ENCODE measurements around the gene SETD7. TPM values are rescaled to one million over a fixed set of nuclear protein-coding genes. Genes with fewer than 3 reads are reported as not detected.

Gene SETD7
- total RNA-seq, 4 donors from 2014 or later = 23.4 to 50.7 (median 39.6) TPM

- Histone ChIP-seq H3K27ac (no peak overlapping the region), H3K27me3 (no peaks in the 10 kb centered on the region), H3K4me1 (peaks cover 0 to 4% (median 0%) of the 10 kb centered on the region in 3 donors), H3K4me3 (no peak overlapping the region), H3K9me3 (no peaks in the 10 kb centered on the region), H3K36me3 (peaks cover 0 to 3% (median 0%) of the 10 kb centered on the region in 3 donors)
- intact Hi-C loops (cut with DNase I) = no loop called here
- TF ChIP-seq POLR2A (IDR thresholded peaks at IDR 0.05) = no peak
- TF ChIP-seq CTCF (IDR thresholded peaks at IDR 0.05) = no peak
- DNase-seq = no peak
- 64 to 90% methylated on average over 4 of the region's 4 CpGs for WGBS, 2 donors
Measured at GRCh38 chr4:139499186-139499585, 56.8 kb downstream of the SETD7 start.

DNA sequence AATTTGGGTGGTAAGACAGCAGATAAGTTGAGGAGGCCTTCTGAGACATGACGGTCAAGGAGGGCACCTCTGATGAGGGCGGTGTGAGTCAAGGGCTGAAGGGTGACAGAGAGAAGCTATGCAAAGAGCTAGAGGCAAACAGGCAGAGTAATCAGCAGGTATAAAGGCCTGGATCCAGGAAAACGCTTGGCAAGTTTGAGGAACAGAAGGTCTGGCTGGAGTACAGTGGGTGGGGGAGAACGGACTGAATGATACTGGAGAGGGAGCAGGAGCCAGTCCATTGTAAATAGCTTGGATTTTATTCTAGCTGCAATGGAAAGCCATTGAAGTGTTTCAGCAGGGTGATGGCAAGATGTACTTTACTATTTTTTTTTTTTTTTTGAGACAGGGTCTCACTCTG is 62.8 kb downstream of the SETD7 start:
- intact Hi-C loops (cut with DNase I) = no loop called here
- H3K27ac ChIP-seq = no peak overlapping the region
- no peak overlapping the region for H3K4me3 ChIP-seq
- WGBS, 2 donors = 72 to 84% methylated on average over 4 of the region's 4 CpGs
- H3K36me3 ChIP-seq = no peaks in the 10 kb centered on the region
- no peak for DNase-seq
- no peaks in the 10 kb centered on the region for H3K9me3 ChIP-seq
- peaks cover 0 to 3% (median 0%) of the 10 kb centered on the region in 3 donors for H3K4me1 ChIP-seq
- TF ChIP-seq POLR2A (IDR thresholded peaks at IDR 0.05) (no peak), CTCF (IDR thresholded peaks at IDR 0.05) (no peak)
- no peaks in the 10 kb centered on the region for H3K27me3 ChIP-seq

GRCh38 chr4:139492429-139492828 is 63.6 kb downstream of the SETD7 start:
- intact Hi-C loops (cut with DNase I) = no loop called here
- Histone ChIP-seq H3K36me3 (no peaks in the 10 kb centered on the region), H3K4me1 (no peaks in the 10 kb centered on the region), H3K9me3 (no peaks in the 10 kb centered on the region), H3K27me3 (no peaks in the 10 kb centered on the region), H3K4me3 (no peak overlapping the region), H3K27ac (no peak overlapping the region)
- TF ChIP-seq CTCF (IDR thresholded peaks at IDR 0.05) (no peak), POLR2A (IDR thresholded peaks at IDR 0.05) (no peak)
- no peak for DNase-seq
- 87 to 98% methylated on average over 2 of the region's 2 CpGs for WGBS, 2 donors

DNA sequence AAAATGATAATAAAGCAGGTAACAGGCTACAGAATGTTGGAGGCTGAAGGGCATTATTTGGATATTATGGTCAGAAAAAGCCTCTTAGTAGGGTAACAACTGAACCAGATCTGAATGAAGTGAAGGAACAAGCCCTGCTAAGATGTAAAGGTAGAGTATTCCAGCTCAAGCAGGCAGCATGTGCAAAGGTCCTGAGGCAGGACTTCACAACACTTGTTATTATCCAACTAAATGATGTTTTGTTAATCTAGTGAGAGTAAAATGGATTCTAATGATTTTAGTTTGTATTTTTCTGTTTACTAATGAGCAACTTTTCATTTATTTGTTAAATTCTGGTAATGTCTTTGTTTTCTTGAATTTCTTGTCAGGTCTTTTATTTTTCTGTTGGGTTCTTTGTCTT is 66.4 kb downstream of the SETD7 start:
- intact Hi-C loops (cut with DNase I) = no loop called here

DNA sequence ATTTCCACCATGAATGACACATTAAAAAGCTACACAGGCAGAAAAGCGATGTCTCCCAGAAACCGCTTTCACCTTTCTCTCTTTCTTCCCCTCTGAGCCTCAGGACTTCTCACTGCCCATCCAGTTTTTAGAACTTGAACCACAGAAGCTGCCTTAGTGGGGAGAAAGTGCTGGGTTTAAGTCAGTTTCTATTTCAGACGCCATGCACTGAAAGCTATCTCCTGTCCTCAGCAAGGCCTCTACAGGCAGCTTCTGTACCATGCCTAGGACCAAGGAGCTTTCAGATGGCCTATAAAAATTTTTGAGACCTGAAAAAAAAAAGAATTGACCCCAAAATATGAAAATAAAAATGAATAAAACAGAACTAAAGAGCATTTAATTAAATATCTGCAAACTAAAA is 67.6 kb downstream of the SETD7 start:
- Histone ChIP-seq H3K27ac (no peak overlapping the region), H3K27me3 (no peaks in the 10 kb centered on the region), H3K4me1 (no peaks in the 10 kb centered on the region), H3K36me3 (no peaks in the 10 kb centered on the region), H3K4me3 (no peak overlapping the region), H3K9me3 (no peaks in the 10 kb centered on the region)
- TF ChIP-seq POLR2A (IDR thresholded peaks at IDR 0.05) (no peak), CTCF (IDR thresholded peaks at IDR 0.05) (no peak)
- DNase-seq = no peak
- WGBS, 2 donors = 92 to 95% methylated on average over 3 of the region's 3 CpGs
- intact Hi-C loops (cut with DNase I) = no loop called here

More for the DNA sequence above, 66.4 kb downstream of the SETD7 start:
- no peak for TF ChIP-seq CTCF (IDR thresholded peaks at IDR 0.05)
- no peak for TF ChIP-seq POLR2A (IDR thresholded peaks at IDR 0.05)
- H3K9me3 ChIP-seq = no peaks in the 10 kb centered on the region
- no peaks in the 10 kb centered on the region for H3K27me3 ChIP-seq
- H3K27ac ChIP-seq = no peak overlapping the region
- DNase-seq = no peak
- no peak overlapping the region for H3K4me3 ChIP-seq
- no peaks in the 10 kb centered on the region for H3K4me1 ChIP-seq
- H3K36me3 ChIP-seq = no peaks in the 10 kb centered on the region

All from esophagus squamous epithelium (tissue), 5 donors.